Fibroblast of mammary gland (primary cell): ENCODE results near the gene TBRG4.

Experiments used
- DNase-seq: peaks from one replicate; pipeline ENCODE4 v3.0.0-alpha.2; 2010; ENCODE audit warnings: low read depth
- H3K4me3 ChIP-seq: 2 replicates; pipeline ENCODE4 v1.5.1; 2011; ENCODE audit warnings: low read depth, mild to moderate bottlenecking, low read length, moderate library complexity; ENCODE audit not compliant: control insufficient read depth
- CTCF ChIP-seq: conservative IDR thresholded peaks from 2 replicates; pipeline ENCODE4 v1.5.1; 2011; ENCODE audit warnings: low read depth, low read length, inconsistent platforms; ENCODE audit not compliant: control insufficient read depth, insufficient read depth

Gene TBRG4

GRCh38 chr7:45107356-45107755 is 4.1 kb downstream of the TBRG4 start:
- H3K4me3 ChIP-seq = no peak overlapping the region
- DNase-seq = no peak
- TF ChIP-seq CTCF = no peak

GRCh38 chr7:45106820-45107219 is 4.7 kb downstream of the TBRG4 start:
- no peak overlapping the region for H3K4me3 ChIP-seq
- no peak for TF ChIP-seq CTCF
- no peak for DNase-seq

- no peak for TF ChIP-seq CTCF
- no peak for DNase-seq
- H3K4me3 ChIP-seq = no peak overlapping the region
Observed at GRCh38 chr7:45105588-45106188, 5.8 kb downstream of the TBRG4 start.

- H3K4me3 ChIP-seq = no peak overlapping the region
- no peak for TF ChIP-seq CTCF
- DNase-seq = no peak
Observed at GRCh38 chr7:45104844-45105587, 6.5 kb downstream of the TBRG4 start.

GRCh38 chr7:45103958-45104843 is 7.3 kb downstream of the TBRG4 start:
- no peak for TF ChIP-seq CTCF
- H3K4me3 ChIP-seq = no peak overlapping the region
- no peak for DNase-seq

- no peak for DNase-seq
- no peak overlapping the region for H3K4me3 ChIP-seq
- TF ChIP-seq CTCF = no peak
Observed at GRCh38 chr7:45102785-45103712, 8.4 kb downstream of the TBRG4 start.
